GM18502 (cell line): Measurements from ENCODE around the gene ADAMTS6.

Experiments used
- ATAC-seq: cut with Tn5 transposase; IDR thresholded peaks from one replicate; pipeline ENCODE4 v1.9.1; 2021; ENCODE audit warnings: mild to moderate bottlenecking; ENCODE audit not compliant: unreplicated experiment, poor library complexity

Gene ADAMTS6

GRCh38 chr5:65305913-65306312, 175.8 kb downstream of the ADAMTS6 start:
- ATAC-seq: no peak

GRCh38 chr5:65299861-65300260, 181.9 kb downstream of the ADAMTS6 start:
- ATAC-seq: no peak

- ATAC-seq: no peak
These were observed 185.7 kb downstream of the ADAMTS6 start for GRCh38 chr5:65296067-65296466.

- no peak for ATAC-seq
These were observed 189.5 kb downstream of the ADAMTS6 start for GRCh38 chr5:65292196-65292595.

GRCh38 chr5:65290677-65291076, 191.0 kb downstream of the ADAMTS6 start:
- no peak for ATAC-seq

- ATAC-seq: no peak
These were observed 193.1 kb downstream of the ADAMTS6 start for GRCh38 chr5:65288657-65289056.

GRCh38 chr5:65279603-65280002, 202.1 kb downstream of the ADAMTS6 start:
- ATAC-seq: no peak

GRCh38 chr5:65276178-65276890, 205.4 kb downstream of the ADAMTS6 start:
- no peak for ATAC-seq

- no peak for ATAC-seq
These were observed 209.8 kb downstream of the ADAMTS6 start for GRCh38 chr5:65271906-65272305.

- ATAC-seq: no peak
These were observed 213.2 kb downstream of the ADAMTS6 start for GRCh38 chr5:65268525-65268924.

GRCh38 chr5:65264420-65264819, 217.3 kb downstream of the ADAMTS6 start:
- ATAC-seq: no peak

- no peak for ATAC-seq
These were observed 218.4 kb downstream of the ADAMTS6 start for GRCh38 chr5:65263321-65263720.

GRCh38 chr5:65262649-65263059, 219.1 kb downstream of the ADAMTS6 start:
- ATAC-seq: no peak

- ATAC-seq: no peak
These were observed 219.6 kb downstream of the ADAMTS6 start for GRCh38 chr5:65262096-65262495.

GRCh38 chr5:65261499-65261898, 220.2 kb downstream of the ADAMTS6 start:
- no peak for ATAC-seq

GRCh38 chr5:65255294-65255693, 226.4 kb downstream of the ADAMTS6 start:
- ATAC-seq: no peak

GRCh38 chr5:65252977-65253376, 228.7 kb downstream of the ADAMTS6 start:
- ATAC-seq: no peak

- ATAC-seq: no peak
These were observed 232.8 kb downstream of the ADAMTS6 start for GRCh38 chr5:65248896-65249295.

- ATAC-seq: no peak
These were observed 234.1 kb downstream of the ADAMTS6 start for GRCh38 chr5:65247594-65247993.

- no peak for ATAC-seq
These were observed 235.0 kb downstream of the ADAMTS6 start for GRCh38 chr5:65246741-65247140.

GRCh38 chr5:65244031-65244430, 237.7 kb downstream of the ADAMTS6 start:
- no peak for ATAC-seq

- ATAC-seq: no peak
These were observed 238.6 kb downstream of the ADAMTS6 start for GRCh38 chr5:65243161-65243560.
